KMS-11 (cell line): ENCODE measurements around the gene CDH22.

ENCODE experiments used
- H2AFZ ChIP-seq: fragments of 200-600 bp; sonication (generic); 2 replicates; pipeline ENCODE4 v1.6.1; 2016; ENCODE audit warnings: antibody characterized with exemption, mixed run types, low read depth
- H3K27ac ChIP-seq: fragments of 200-600 bp; sonication (generic); 2 replicates; pipeline ENCODE4 v1.6.1; 2016; ENCODE audit warnings: mild to moderate bottlenecking, mixed run types
- H3K27me3 ChIP-seq: fragments of 200-600 bp; sonication (generic); 2 replicates; pipeline ENCODE4 v1.6.1; 2017; ENCODE audit warnings: mild to moderate bottlenecking, low read depth, mixed run types, moderate library complexity; ENCODE audit not compliant: insufficient read depth
- H3K36me3 ChIP-seq: fragments of 200-600 bp; sonication (generic); 2 replicates; pipeline ENCODE4 v1.6.1; 2017; ENCODE audit warnings: mild to moderate bottlenecking, mixed run types; ENCODE audit not compliant: insufficient read depth
- H3K4me1 ChIP-seq: fragments of 200-600 bp; sonication (generic); 2 replicates; pipeline ENCODE4 v1.6.1; 2016; ENCODE audit warnings: mild to moderate bottlenecking, low read depth, mixed run types; ENCODE audit not compliant: poor library complexity, severe bottlenecking
- H3K4me2 ChIP-seq: fragments of 200-600 bp; sonication (generic); 2 replicates; pipeline ENCODE4 v1.7.0; 2016; ENCODE audit warnings: mild to moderate bottlenecking, mixed run types
- H3K4me3 ChIP-seq: fragments of 200-600 bp; sonication (generic); IDR thresholded peaks from 2 replicates; pipeline ENCODE4 v1.6.1; 2017; ENCODE audit warnings: low read depth, low read length, mixed read lengths; ENCODE audit not compliant: insufficient read depth
- H3K79me2 ChIP-seq: fragments of 200-600 bp; sonication (generic); 2 replicates; pipeline ENCODE4 v1.6.1; 2016; ENCODE audit warnings: low read depth, mixed run types; ENCODE audit not compliant: insufficient read depth
- H3K9ac ChIP-seq: fragments of 200-600 bp; sonication (generic); 2 replicates; pipeline ENCODE4 v1.6.1; 2016; ENCODE audit warnings: mild to moderate bottlenecking, mixed run types
- H4K20me1 ChIP-seq: fragments of 200-600 bp; sonication (generic); 2 replicates; pipeline ENCODE4 v1.6.1; 2016; ENCODE audit warnings: mild to moderate bottlenecking, mixed run types; ENCODE audit not compliant: insufficient read depth
- TF ChIP-seq, protein P1 (sequence below): fragments of 200-600 bp; sonication (generic); conservative IDR thresholded peaks from 2 replicates; pipeline ENCODE4 v1.6.1; 2017; ENCODE audit warnings: low read depth, mild to moderate bottlenecking, antibody characterized with exemption, low read length, moderate library complexity, mixed read lengths

The CDH22 gene

DNA sequence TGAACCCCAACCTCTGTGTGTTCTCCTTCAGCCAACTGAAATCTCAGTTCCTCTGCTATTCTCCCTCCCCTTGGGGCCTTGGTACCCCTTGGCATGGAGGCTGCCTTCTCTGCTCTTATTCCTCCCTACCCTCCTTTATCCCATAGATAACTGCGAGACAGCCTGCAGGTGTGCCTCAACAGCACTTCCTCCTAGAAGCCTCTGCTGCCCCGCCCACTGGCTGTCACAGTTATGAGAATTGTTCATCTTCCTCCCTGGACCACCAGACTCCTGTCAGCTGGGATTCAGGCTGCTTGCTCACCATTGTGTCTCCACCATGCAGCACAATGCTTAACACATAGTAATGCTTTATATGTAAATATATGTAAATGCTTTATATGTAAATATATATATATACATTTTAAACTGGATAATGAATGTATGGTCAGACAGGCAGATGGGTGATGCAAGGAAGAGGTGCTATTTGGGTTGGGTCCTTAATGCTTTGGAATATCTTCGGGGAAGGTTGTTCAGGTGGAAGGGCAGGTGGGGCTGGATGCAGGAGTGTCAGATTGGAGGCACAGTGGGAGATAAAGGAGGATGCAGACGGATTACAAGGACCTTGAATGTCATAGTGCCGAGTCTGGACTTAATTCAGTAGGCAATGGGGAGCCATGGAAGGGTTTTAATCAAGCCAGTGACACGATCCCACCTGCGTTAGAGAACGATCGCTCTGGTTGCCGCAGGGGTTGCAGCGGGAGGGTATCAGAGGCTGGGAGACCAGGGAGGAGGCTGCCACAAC lies 4.9 kb downstream of the CDH22 start:
- peaks cover 6% of the 10 kb centered on the region for H3K4me1 ChIP-seq
- no peak overlapping the region for H3K4me3 ChIP-seq
- no peaks in the 10 kb centered on the region for H3K36me3 ChIP-seq
- H3K79me2 ChIP-seq, result no peaks in the 10 kb centered on the region
- H3K27ac ChIP-seq, result no peak overlapping the region
- no peak overlapping the region for H3K4me2 ChIP-seq
- H3K27me3 ChIP-seq, result peaks cover 88% of the 10 kb centered on the region
- H3K9ac ChIP-seq, result no peak overlapping the region
- no peak overlapping the region for H2AFZ ChIP-seq
- H4K20me1 ChIP-seq, result no peaks in the 10 kb centered on the region
- TF ChIP-seq, protein P1, sequence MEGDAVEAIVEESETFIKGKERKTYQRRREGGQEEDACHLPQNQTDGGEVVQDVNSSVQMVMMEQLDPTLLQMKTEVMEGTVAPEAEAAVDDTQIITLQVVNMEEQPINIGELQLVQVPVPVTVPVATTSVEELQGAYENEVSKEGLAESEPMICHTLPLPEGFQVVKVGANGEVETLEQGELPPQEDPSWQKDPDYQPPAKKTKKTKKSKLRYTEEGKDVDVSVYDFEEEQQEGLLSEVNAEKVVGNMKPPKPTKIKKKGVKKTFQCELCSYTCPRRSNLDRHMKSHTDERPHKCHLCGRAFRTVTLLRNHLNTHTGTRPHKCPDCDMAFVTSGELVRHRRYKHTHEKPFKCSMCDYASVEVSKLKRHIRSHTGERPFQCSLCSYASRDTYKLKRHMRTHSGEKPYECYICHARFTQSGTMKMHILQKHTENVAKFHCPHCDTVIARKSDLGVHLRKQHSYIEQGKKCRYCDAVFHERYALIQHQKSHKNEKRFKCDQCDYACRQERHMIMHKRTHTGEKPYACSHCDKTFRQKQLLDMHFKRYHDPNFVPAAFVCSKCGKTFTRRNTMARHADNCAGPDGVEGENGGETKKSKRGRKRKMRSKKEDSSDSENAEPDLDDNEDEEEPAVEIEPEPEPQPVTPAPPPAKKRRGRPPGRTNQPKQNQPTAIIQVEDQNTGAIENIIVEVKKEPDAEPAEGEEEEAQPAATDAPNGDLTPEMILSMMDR, result no peak

DNA sequence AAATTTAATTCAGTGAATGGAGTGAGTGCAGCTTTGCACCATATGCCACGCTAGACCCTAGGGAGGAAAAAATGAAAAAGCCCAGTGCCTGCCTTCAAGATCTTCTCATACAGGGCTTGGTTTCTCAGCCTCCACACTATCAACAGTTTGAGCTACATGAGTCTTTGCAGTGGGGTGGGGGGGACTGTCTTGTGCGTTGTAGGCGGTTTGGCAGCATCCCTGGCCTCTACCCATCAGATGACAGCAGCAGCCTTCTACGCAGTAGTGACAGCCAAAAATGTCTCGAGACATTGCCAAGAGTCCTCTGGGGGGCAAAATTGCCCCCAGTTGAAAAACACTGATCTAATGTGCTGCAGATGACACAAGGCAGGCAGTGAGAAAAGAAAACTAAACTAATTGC lies 6.2 kb downstream of the CDH22 start:
- no peaks in the 10 kb centered on the region for H4K20me1 ChIP-seq
- H3K4me2 ChIP-seq, result no peak overlapping the region
- TF ChIP-seq, protein P1, result no peak
- no peak overlapping the region for H2AFZ ChIP-seq
- H3K4me1 ChIP-seq, result peaks cover under 1% of the 10 kb centered on the region
- peaks cover 90% of the 10 kb centered on the region for H3K27me3 ChIP-seq
- H3K36me3 ChIP-seq, result no peaks in the 10 kb centered on the region
- H3K27ac ChIP-seq, result no peak overlapping the region
- H3K4me3 ChIP-seq, result no peak overlapping the region
- H3K79me2 ChIP-seq, result no peaks in the 10 kb centered on the region
- no peak overlapping the region for H3K9ac ChIP-seq

DNA sequence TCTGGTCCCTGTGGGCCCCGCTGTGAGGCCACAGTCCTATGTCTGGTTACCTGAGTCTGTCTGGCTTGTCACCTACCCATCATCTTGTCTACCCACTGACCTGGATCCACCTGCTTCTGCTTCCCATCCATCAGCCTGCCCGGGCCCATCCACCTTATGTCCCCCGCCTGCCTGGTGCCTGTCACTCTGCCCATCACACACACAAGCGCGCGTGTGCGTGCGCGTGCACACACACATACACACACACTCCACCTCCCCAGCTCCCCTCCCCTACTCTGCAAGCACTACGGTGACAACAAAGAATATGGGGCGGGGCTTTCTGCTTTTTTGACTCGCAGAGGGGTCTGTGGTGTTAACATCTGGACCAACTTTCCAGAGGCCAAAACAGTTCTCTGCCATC lies 8.0 kb downstream of the CDH22 start:
- H3K4me3 ChIP-seq, result no peak overlapping the region
- TF ChIP-seq, protein P1, result no peak
- H3K9ac ChIP-seq, result no peak overlapping the region
- H4K20me1 ChIP-seq, result no peaks in the 10 kb centered on the region
- H3K4me1 ChIP-seq, result no peaks in the 10 kb centered on the region
- H3K36me3 ChIP-seq, result no peaks in the 10 kb centered on the region
- no peaks in the 10 kb centered on the region for H3K79me2 ChIP-seq
- H3K4me2 ChIP-seq, result no peak overlapping the region
- H2AFZ ChIP-seq, result no peak overlapping the region
- H3K27ac ChIP-seq, result no peak overlapping the region
- H3K27me3 ChIP-seq, result peaks cover 91% of the 10 kb centered on the region

DNA sequence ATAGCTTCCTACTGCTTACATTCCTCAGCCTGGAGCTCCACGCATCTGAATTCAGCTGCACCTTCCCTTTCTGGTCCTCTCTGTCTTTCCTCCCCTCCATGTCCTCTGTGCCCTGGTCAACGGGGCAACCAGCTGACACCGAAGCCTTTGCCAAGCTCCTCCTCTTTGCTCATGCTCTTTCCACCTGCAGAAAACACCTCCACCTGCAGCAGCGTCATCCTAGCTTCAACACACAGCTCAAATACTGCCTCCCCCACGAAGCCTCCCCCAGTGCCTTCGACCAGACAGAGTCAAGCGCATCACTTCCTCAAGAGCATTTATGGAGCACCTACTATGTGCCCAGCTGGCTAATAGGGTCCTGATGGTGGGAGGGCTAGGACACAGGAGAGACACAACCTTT lies 9.2 kb downstream of the CDH22 start:
- Histone ChIP-seq H3K27me3 (peaks cover 91% of the 10 kb centered on the region), H2AFZ (no peak overlapping the region), H3K36me3 (no peaks in the 10 kb centered on the region), H4K20me1 (no peaks in the 10 kb centered on the region), H3K4me3 (no peak overlapping the region), H3K4me2 (no peak overlapping the region), H3K27ac (no peak overlapping the region), H3K4me1 (no peaks in the 10 kb centered on the region), H3K9ac (no peak overlapping the region), H3K79me2 (no peaks in the 10 kb centered on the region)
- TF ChIP-seq, protein P1, result no peak
